Measurements from ENCODE around the gene DPCD.

Gene DPCD

DNA sequence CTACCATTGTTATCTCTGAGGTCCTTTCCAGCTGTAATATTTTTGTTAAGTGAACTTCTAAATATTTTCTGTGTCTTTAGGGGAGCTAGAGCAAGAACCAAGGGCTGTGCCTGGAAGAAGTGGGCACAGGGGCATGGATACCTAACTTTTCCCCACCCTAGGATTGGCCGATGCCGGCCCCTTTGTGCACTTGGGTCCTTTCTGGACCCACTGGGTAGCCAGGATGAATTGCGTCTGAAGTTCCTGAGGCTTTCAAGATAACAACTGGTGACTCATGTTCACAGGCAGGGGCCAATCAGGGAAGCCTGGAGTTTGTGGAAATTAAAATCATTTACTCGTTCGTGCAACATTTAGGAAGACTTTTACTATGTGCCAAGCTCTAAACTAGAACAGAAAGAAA, 758 bp downstream of the DPCD start:
- no peak for DNase-seq

- peak; percentile 13 to 53 for DNase-seq
These were observed 5.2 kb downstream of the DPCD start for GRCh38 chr10:101593331-101593730.

GRCh38 chr10:101595591-101596433, 7.7 kb downstream of the DPCD start:
- DNase-seq = no peak

- DNase-seq = no peak
These were observed 9.2 kb downstream of the DPCD start for GRCh38 chr10:101597091-101597900.

DNA sequence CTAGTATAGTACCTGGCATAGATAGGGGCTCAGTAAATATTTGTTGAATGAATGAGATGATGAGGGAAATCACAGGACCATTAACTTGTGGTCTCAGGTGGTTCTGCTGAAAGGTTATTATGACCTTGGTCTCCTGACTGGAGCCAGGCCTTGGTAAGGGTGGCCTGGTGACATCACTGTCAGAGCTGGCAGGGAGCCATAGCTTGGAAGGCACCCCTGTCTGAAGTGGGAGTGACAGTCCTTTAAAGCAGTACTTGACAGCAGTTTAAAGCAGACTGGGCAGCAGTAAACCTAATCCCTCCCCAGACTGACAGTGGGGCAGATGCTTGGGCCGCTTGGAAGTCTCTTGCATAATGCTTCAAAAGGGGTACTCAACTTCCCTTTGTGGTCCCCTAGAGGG, 13.4 kb downstream of the DPCD start:
- no peak for DNase-seq

DNA sequence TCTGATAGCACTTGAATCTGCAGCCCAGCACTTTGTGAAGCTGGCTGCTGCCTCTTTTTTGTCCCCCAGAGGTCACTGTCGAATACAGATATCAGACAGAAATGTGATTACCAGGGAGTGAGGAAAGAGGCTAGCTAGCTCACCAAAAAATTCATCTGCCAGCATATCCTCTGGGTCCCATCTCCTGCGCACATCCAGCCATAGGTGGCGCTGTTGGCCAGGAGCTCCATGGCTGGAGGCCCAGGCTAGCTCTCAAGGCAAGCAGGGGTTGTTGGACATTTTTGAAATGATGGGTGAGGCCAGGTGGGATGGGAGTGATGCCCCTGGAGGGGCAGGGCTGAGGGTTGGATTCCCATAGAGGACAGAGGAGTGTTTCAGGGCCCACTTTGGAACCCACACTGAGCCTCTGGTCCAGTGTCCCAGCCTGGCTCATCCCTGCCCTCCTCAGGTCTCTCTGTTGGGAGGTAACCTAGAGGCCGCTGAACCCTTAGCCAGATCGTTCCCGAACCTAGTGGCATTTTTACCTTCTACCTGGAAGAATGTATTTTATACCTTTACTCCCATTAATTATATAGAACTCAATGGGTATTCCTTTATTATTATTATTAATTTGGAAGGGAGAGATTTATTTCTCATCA, 14.8 kb downstream of the DPCD start:
- peak; percentile 77 to 86 for DNase-seq

DNA sequence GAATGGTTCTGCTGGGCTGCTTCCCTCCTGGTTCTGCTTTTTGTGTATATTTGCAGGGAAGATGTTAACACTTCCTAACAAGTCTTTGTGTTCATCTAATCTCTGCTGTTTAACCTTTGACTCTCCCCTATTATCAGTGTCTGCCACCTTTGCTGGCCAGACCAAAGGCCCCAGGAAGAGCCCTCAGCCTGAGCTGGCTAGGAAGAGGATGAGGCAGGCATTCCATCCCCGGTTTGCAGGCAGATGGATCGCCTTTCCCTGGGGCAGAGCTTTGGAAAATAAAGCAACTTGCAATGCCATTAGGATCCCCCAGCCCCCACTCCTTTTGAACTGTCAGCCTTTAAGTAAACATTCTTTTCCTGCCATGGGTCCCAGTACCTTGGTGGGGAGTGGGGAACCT, 19.0 kb downstream of the DPCD start:
- DNase-seq = no peak

DNA sequence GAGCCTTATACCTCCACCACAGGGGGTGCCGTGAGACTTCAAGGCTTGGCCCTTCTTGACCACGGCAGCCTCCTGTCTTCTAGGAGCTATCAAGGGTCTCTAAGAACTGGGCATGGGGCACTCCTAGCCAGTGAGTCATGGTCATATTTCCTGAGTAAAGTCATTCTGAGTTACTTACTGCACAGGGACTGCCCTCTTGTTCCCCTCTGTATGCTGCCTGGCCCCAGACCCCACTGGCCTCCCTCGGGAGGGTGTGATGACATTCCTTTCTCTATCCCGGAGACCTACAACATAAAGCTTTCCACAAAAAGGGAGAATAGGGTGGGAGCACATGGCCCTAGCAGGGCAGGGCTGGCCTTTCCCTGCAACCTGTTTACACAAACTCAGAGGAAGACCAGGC, 21.4 kb downstream of the DPCD start:
- no peak for DNase-seq

DNA sequence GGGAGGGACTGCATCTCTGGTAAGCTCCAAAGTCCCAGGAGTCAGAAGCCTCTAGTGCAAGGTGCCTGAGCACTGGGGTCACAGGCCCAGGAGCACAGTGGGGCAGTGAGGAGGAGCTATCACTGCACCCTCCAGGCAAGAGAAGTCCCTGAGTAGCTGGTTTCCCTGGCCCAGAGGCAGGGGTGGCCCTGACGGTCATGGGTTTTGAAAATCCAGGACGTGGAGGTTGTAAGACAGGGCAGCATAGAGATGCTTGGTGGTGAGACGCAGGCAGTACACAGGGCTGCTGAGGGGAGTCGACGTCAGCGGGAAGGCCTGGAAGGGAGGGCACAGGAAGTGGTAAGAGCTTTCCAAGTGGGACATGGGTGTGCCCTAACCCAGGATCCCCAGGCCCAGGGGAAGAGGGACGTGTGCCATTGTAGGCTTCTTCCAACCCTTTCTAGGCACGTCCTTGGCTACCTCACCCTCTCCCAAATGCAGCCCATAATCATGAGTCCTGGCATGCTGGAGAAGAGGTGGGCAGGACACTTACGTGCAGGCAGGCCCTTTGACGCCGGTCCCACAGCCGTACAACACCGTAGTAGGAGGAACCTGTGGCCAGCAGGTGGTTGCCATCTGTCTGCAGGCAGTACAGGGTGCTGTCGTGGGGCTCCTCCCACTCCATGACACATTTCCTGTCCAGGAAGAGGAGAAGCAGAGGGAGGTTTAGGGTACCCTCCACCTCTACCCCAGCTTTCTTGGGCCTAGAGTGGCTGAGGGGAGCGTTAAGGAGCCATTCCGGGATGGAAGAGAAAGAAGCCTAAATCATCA, 23.2 kb downstream of the DPCD start:
- no peak for DNase-seq

- DNase-seq = no peak
These were observed 24.0 kb downstream of the DPCD start for GRCh38 chr10:101612086-101612485.

- no peak for DNase-seq
These were observed 24.8 kb downstream of the DPCD start for GRCh38 chr10:101612872-101613271.

GRCh38 chr10:101613646-101614045, 25.5 kb downstream of the DPCD start:
- DNase-seq = no peak

DNA sequence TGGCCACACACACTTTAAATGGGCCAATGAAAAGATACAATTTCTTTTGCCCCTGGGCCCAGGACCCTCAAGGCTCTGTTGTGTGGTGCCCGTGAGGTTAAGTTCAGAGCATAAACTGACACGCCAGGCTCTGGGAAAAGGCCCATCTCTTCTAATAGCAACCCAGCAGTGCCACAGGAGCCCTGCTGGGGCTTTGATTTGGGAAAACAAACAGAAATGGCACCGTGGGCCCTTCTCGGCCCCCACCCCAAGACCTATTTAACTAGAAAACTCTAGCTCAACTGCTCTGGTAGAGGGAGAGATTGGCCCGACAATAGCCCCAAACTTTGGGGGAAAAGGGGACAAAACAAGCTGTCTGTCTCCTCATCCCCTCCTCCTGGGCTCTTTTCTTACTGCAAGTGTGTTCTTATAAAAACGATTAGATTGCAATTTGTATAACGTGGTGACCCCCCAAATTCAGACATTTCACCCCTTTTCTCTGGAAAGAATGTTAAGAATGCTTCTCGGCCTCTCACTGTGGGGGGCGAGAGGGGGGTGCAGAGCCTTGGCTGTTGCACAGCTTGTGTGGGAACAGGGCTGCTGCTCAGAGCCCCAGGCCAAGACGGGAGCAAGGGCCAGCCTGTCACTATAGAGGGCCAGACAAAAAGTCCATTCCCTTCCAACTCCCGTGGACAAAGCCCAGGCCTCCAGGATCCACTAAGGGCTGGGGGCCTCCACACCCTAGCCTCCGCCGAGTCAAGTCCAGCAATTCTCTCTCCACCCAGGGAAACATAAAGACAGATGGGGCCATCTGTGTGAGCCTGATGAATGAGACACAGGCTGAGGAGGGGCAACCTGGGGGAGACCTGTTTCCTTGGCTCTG, 26.8 kb downstream of the DPCD start:
- no peak for DNase-seq

- DNase-seq = no peak
These were observed 27.5 kb downstream of the DPCD start for GRCh38 chr10:101615525-101616116.

DNA sequence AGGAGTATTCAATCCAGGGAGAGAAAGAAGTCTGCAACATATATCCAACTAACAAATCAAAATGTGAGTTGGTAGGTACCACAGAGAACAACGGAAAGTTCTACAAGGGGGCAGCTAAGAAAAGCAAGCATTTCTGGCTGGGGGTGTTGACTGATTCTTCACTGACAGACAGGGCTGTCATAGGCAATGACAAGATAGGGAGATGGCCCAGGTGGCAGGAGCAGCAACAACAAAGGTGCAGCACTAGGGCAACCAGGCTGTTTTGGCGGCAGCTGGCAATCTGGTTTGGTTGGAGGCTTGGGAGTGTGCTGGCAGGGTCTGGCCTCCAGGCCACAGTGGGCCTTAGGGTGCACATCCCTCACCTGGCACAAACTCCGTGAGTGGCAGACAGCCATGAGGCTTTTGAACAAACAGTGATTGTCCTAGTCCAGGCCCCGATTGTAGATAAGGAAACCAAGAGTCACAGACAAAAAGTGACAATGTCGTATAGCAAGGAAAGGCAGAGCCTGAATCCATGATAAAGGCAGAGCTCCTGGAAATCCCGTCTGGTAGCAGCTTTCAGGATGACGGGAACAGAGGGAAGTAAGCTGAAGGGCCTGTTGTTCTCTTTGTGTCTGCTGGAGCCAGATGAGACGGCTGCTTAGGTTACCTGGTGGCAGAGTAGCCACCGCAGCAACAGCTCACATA, 28.4 kb downstream of the DPCD start:
- DNase-seq = no peak

DNA sequence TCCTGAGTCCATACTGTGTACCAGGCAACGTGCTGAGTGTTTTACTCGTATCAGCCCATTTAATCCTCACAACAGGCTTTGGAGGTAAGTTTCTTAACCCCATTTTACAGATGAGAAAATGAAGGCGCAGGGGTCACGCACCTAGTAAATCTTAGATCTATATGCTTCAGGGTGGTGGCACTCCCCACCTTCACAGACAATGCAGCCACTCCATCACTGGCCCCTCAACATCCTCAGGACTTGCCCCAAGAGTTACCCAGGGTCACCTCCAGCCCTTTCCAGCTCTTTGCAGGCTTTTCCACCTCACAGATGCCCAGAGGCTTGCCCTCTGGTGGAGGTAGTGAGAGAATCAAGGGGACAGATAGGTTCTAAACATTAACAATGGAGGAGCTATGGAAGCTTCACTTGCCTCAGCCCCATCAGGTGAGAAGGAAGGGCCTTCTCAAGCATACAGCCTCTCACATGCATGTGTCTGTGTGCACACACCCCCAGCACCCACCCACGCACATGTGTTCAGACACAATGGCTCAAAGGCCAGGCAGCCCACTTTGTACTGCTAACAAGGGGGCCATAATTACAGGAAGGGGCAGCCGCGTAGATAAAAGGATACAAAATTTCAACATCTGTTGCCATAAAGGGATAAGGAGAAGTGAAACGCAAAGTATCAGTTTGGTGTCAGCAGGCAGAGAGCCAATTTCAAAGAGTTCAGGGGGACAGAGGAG, 29.1 kb downstream of the DPCD start:
- no peak for DNase-seq

- no peak for DNase-seq
These were observed 29.9 kb downstream of the DPCD start for GRCh38 chr10:101617824-101618568.

DNA sequence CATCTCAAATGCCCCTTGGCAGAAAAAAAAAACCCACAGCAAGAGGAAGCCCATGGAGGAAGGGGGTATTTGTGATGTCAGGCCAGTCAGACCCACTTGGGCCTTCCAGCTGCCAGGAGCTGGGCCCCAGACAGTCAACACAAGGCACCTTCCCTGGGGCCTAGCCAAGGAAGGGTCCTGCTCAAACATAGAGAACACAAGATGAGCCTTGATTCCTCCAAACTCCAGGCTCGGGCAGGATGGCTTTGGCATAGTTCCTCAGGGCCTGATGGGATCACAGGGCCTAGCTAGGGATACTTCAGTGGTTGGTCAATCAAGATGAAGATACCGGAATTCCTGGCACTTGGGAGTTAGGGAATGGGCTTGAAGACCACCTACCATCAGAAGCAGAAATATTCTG, 30.8 kb downstream of the DPCD start:
- DNase-seq = no peak

GRCh38 chr10:101619983-101620382, 31.9 kb downstream of the DPCD start:
- no peak for DNase-seq

Data from AML-193 (cell line).